GM18505 (cell line): Measurements from ENCODE around the gene SLC66A2.

ENCODE experiments used
- ATAC-seq: cut with Tn5 transposase; IDR thresholded peaks from one replicate; pipeline ENCODE4 v1.9.1; 2021; ENCODE audit not compliant: unreplicated experiment
- POLR2A ChIP-seq: IDR thresholded peaks from 4 replicates; pipeline ENCODE4 v1.6.1; 2011; ENCODE audit warnings: borderline replicate concordance; ENCODE audit not compliant: insufficient read depth, insufficient read length; ENCODE audit errors: extremely low read depth

Gene SLC66A2

DNA sequence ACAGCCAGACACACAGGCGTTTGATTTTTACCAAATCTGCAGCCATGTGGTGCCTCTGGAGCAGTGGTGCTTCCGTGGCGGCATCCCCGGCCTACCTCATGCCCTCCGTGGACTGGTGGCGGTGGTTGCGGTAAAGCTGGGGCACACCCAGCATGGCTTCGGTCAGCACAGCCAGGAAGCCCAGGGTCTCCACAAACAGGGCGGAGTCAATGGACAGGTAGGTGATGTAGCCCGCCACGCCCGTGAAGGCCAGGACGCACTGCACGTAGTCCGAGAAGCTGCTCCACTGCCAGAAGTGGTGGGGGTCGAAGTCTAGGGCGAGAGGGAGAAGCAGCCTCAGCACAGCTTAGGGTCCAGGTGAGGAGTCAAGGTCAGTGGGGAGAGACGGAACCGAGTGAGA, 32.4 kb downstream of the SLC66A2 start:
- no peak for TF ChIP-seq POLR2A
- ATAC-seq, result no peak

DNA sequence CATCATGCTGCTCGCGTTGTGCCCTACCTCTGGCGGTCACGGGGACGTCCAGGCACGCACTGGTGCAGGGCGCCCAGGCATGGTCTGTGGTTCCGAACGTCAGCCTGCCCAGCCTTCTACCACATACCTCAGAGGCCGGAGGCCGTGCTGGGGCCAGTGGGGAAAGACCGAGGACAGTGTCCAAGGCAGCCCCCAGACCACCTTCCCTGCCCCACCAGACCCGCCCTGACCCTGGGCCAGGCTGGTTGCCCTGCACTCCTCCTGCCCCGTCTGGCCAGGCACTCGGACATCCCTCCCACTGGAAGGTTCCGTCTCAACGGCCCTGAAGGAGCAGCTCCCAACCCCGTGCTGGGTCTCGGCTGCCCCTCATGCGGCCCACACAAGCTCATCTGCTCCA, 32.8 kb downstream of the SLC66A2 start:
- no peak for TF ChIP-seq POLR2A
- no peak for ATAC-seq

DNA sequence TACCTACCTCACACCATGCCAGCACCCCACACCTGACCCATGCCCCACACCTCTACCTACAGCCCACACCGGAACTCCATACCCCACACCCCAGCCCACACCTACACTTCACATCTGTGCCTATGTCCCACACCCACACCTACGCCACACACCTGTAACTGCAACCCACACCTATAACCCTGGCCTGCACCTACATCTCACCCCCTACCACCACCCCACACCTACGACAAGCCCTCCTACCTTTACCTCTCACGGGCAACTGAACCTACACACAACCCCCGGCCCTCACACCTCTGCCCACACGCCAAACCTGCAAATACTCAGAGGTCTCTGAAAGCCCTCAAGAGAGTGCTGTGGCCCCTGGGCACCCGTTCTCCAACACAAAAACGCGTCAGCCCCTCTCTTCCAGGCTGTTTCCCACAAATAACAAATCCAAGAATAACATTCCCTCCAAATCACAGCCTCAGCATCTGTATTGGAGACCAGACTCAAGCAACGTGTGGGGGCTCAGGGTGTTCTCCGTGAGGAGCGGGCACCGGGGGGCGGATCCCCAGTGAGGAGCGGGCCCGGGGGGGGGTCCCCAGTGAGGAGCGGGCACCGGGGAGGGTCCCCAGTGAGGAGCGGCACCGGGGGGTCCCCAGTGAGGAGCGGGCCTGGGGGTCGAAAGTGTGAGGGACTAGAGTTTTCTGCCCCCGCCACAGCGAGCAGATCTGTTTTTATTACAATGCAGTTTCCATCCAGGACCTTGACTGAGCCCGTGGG, 33.4 kb downstream of the SLC66A2 start:
- no peak for TF ChIP-seq POLR2A
- no peak for ATAC-seq

DNA sequence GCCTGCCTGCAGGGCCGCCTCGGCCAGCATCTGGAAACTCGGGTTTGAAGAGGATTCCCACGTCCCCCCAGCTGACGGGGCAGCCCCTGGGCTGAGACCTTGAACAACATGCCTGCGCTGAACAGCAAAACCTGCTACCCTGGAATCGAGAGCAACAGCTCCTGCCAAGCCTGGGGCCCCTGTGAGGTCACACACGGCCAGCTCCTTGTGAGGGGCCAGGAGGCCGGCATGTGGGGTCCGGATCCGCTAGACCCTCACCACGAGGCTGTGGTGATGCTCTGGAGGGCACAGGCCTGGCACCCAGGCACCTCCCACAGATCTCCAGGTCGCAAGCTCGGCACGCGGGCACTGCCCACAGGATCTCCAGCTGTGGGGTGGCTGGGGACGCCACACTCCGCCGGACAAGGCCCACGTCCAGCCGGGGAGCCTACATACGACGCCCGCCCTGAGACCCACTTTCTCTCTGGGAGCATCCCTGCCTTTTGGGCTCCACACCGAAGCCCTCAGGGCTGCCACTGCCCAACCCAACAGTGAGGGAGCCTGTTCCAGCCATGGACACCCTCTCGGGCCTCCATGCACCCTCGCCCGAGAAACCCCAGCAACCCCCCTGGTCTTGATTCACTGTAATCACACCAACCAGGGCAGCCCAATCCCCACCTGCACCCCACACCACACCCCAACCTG, 34.1 kb downstream of the SLC66A2 start:
- no peak for TF ChIP-seq POLR2A
- no peak for ATAC-seq

DNA sequence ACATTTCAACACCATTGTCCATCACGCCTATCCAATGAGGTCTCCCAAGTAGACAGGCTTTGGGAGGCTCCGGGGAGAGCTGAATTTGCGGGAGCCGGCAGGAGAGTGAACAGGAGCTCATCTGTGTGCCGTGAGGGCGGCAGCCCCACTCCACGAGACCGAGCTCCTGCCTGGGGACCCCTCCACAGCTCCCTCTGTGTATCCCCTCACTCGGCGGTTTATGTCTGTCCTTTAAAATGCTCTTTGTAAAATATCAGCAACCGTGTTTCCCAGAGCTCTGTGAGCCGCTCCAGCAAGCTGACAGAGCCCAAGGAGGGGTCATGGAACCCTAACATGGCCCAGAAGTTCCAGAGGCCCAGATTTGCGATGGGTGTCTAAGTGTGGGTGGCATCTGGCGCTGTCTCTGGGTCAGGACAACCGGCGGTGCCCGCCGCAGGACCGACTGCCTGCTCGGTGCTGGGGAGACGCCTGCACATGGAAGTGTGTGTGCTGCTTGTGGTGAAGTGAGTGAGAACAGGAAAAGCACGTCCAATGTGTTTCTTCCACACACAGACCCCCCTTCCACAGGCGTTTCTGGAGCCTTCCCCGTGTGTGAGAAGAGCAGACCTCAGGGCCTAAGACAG, 34.8 kb downstream of the SLC66A2 start:
- TF ChIP-seq POLR2A, result no peak
- no peak for ATAC-seq

DNA sequence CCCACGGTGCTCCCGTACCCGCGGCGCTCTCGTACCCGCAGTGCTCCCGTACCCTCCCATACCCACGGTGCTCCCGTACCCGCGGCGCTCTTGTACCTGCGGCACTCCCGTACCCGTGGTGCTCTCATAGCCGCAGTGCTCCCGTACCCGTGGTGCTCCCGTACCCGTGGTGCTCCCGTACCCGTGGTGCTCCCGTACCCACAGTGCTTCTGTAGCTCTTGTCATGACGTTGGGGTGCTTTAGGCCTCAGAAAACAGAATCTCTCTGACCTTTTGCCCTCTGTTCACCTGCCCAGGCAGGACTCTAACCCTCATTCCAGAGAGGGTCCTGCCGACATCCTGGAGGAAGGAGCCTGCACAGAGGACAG, 35.3 kb downstream of the SLC66A2 start:
- TF ChIP-seq POLR2A, result no peak
- no peak for ATAC-seq

DNA sequence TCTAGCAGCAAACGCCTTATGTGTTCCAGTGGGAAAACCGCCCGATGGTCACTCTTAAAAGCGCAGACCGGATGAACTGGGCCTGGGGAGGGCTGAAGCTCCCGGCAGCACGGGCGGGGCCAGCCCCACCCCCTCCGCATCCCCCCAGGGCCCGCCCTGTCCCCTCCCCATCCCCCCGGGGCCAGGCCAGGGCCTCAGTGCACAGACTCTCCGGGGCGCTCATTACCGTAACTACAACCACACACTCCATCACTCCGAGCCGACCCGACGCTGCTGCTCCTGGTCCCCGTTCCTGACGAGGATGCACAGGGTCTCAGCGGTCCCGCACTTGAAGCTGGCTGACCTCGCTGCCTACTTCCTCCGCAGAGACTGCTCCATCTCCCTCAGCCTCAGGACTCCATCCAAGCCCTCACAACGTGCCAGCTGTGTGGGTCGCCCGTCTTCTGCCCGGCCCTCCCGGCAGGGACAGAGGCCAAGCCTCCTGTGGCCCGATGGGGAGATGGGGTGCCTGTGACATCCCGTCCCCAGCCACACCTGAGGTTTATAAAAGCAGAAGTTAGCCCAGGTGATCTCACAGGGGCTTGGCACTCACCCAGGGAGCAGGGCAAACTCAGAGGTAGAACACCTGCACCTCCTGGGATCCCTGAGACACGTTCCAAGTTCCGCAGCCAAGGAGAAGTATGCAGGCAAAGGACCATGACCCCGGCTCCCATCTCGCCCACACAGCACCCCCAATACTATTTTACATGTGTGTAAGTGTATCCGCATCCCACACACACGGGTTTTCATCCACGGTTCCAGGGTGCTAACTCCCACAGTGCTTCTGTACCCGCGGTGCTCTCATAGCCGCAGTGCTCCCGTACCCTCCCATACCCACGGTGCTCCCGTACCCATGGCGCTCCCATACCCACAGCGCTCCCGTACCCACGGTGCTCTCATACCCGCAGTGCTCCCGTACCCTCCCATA, 36.0 kb downstream of the SLC66A2 start:
- no peak for ATAC-seq
- no peak for TF ChIP-seq POLR2A

DNA sequence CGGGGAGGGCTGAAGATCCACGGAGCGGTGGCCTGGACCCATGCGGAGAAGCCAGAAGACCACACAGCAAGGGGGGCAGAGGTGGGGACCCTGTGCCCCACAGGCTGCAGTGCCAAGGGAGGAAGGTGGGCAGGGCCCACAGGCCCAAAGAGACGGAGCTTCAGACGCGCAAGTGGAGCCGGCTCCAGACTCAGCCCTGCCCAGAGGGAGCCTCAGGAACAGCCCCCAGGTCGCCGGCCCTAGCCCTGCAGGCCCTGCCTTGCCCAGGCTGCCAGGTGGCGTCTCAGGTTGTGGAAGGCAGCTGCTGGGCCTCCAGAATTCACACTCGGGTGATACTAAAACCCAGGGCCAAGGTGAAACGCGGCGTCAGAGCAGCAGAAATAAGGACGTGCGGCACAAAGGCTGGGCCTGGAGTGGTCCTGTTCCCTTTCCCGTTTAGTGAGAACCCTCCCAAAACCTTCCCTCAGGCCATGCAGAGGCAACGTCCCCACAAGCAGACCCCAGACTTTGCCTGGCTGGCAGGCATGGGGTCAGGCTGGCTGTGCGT, 36.8 kb downstream of the SLC66A2 start:
- no peak for ATAC-seq
- TF ChIP-seq POLR2A, result no peak

DNA sequence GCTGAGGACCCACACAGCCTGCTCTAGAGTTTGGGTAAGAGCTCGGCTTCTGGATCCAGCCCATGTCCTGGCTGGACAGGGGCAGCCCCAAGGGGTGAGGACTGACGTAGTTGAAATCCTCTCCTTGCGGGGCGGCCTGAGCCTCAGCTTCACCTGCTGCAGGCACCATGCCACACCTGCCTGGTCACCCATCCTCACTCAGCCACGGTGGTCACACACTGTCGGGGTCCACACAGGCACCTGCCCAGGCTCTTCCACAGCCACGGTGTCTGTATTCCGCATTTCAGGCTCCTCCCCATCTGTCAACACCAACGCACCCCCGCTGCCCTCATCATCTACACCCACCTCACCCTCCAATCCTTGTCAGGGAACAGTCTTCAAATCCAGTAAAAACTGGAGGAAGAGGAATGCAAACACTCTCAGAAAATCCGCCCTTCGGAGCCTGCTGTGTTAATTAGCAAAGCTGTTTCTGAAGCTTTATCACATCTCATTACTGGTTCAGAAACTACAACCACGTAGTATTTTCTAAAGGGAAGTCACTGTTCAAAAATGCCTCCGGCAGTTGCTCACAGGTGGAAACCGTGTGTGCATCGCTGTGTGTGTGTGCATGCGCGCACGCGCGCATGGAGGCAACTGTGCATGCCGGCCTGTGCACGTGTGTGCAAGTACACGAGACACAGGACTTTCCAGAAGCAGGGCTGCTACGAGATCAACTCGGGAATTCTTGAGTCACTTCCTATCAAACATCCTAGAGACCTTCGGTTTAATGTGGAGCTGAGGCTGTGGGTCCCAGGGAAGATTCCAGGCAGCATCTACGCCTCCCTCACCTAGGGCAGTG, 38.2 kb downstream of the SLC66A2 start:
- no peak for ATAC-seq
- no peak for TF ChIP-seq POLR2A

DNA sequence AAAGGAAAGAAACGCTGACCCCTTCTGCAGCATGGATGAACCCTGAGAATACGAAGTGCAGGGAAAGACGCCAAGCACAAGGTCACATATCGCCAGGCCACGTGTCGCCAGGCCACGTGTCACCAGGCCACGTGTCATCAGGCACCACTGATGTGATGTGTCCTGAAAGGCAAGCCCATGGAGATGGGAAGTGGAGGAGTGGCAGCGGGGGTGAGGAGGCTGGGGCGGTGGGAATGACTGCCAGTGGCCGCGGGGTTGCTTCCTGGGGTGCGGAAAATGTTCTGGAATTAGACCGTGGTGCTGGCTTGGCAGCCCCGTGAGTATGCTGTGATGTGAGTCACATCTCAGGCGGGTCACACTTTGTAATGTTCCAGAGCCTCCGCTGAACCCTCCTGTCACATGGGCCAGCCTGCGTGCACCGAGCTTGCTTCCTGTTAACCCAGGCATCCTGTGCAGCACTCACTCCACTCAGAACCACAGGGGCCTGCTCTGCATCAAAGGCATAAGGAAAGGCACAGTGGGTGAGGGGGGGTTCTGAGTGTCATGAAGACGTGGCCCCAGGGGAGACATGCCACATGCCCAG, 39.0 kb downstream of the SLC66A2 start:
- TF ChIP-seq POLR2A, result no peak

DNA sequence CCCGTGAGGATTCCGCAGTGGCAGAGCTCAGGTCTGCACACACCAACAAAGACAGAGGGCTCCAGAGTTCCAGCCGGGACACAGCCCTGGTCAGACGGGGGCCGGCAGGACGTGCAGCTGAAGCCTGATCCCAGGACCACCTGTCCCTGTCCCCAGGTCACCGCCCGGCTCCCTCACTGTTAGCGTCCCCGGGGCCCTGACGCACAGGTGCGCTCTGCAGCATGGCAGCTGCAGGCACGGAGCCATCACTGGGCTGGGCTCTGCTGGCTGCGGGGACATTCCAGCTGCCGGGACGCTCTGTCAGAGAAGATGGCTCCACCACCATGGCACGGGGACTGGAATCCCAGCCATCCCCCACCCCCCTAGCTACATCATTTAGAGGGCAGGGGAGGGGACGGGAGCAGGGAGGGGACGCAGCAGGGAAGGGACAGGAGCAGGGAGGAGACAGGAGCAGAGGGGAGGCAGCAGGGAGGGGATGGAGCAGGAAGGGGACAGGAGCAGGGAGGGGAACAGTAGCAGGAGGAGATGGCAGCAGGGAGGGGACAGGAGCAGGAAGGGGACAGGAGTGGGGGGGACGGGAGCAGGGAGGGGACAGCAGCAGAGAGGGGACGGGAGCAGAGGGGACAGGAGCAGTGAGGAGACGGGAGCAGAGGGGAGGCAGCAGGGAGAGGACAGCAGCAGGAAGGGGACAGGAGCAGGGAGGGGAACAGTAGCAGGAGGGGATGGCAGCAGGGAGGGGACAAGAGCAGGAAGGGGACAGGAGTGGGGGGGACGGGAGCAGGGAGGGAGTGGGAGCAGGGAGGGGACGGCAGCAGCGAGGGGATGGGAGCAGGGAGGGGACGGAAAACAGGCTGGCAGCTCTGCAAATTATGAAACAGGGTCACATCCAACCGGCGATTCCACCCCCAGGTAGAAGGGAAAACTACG, 39.8 kb downstream of the SLC66A2 start:
- ATAC-seq, result no peak
- TF ChIP-seq POLR2A, result no peak

More for the DNA sequence above, 39.0 kb downstream of the SLC66A2 start:
- ATAC-seq, result no peak
